ENCODE measurements around the gene PCF11. TPM values are rescaled to one million over a fixed set of nuclear protein-coding genes. Genes with fewer than 3 reads are reported as not detected.

The PCF11 gene
- total RNA-seq = 30.9 and 46.2 TPM in 2 replicates

GRCh38 chr11:83156996-83157593, at the start of gene PCF11:
TSS of gene PCF11 (plus strand) at chr11:83157131. CDS start at chr11:83157440, 309 bp downstream.
- peak within 1 kb of the TSS; percentile 93 for H3K4me3 ChIP-seq (ENCODE audit: low read depth, low read length)
- DNase-seq (ENCODE audit: low read depth) = no peak
- no peak for TF ChIP-seq CTCF (IDR thresholded peaks at IDR 0.05; ENCODE audit: insufficient read depth, low read depth, low read length)

GRCh38 chr11:83112886-83113285, 44.0 kb upstream of the PCF11 start:
- no peak for TF ChIP-seq CTCF (IDR thresholded peaks at IDR 0.05; ENCODE audit: insufficient read depth, low read depth, low read length)
- no peak overlapping the region for H3K4me3 ChIP-seq (ENCODE audit: low read depth, low read length)
- no peak for DNase-seq (ENCODE audit: low read depth)

- TF ChIP-seq CTCF (IDR thresholded peaks at IDR 0.05; ENCODE audit: insufficient read depth, low read depth, low read length) = no peak
- DNase-seq (ENCODE audit: low read depth) = no peak
- no peak overlapping the region for H3K4me3 ChIP-seq (ENCODE audit: low read depth, low read length)
Observed at GRCh38 chr11:83115026-83115425, 41.9 kb upstream of the PCF11 start.

GRCh38 chr11:83115551-83115950, 41.4 kb upstream of the PCF11 start:
- no peak overlapping the region for H3K4me3 ChIP-seq (ENCODE audit: low read depth, low read length)
- DNase-seq (ENCODE audit: low read depth) = no peak
- TF ChIP-seq CTCF (IDR thresholded peaks at IDR 0.05; ENCODE audit: insufficient read depth, low read depth, low read length) = no peak

- TF ChIP-seq CTCF (IDR thresholded peaks at IDR 0.05; ENCODE audit: insufficient read depth, low read depth, low read length) = no peak
- no peak overlapping the region for H3K4me3 ChIP-seq (ENCODE audit: low read depth, low read length)
- no peak for DNase-seq (ENCODE audit: low read depth)
Observed at GRCh38 chr11:83116015-83116641, 40.8 kb upstream of the PCF11 start.

- TF ChIP-seq CTCF (IDR thresholded peaks at IDR 0.05; ENCODE audit: insufficient read depth, low read depth, low read length) = no peak
- peak; percentile 71 for DNase-seq (ENCODE audit: low read depth)
- no peak overlapping the region for H3K4me3 ChIP-seq (ENCODE audit: low read depth, low read length)
Observed at GRCh38 chr11:83118814-83119213, 38.1 kb upstream of the PCF11 start.
